GM21825 (cell line): Measurements from ENCODE around the gene DSEL.

Experiments used
- ATAC-seq: cut with Tn5 transposase; IDR thresholded peaks from one replicate; pipeline ENCODE4 v1.9.1; 2021; ENCODE audit warnings: mild to moderate bottlenecking, moderate library complexity; ENCODE audit not compliant: unreplicated experiment

The DSEL gene

DNA sequence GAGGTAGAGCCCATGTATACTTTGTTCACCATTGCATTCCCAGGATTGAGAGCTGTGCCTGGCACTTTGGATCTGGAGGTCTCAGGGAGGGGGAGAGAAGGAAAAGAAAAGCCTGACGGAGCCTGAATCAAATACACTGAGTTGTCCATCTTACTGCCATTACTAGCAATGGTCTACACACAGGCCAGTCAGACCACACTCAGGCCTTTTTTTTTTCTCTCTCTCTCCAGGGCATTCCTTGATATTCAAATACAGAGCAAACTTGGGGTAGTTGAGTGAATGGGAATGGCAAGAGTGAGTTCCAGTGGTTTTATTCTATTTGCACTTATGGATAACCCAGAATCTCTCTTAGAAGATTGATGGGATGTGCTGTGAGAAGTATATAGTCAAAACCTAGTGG, 11.8 kb downstream of the DSEL start:
- ATAC-seq: no peak

DNA sequence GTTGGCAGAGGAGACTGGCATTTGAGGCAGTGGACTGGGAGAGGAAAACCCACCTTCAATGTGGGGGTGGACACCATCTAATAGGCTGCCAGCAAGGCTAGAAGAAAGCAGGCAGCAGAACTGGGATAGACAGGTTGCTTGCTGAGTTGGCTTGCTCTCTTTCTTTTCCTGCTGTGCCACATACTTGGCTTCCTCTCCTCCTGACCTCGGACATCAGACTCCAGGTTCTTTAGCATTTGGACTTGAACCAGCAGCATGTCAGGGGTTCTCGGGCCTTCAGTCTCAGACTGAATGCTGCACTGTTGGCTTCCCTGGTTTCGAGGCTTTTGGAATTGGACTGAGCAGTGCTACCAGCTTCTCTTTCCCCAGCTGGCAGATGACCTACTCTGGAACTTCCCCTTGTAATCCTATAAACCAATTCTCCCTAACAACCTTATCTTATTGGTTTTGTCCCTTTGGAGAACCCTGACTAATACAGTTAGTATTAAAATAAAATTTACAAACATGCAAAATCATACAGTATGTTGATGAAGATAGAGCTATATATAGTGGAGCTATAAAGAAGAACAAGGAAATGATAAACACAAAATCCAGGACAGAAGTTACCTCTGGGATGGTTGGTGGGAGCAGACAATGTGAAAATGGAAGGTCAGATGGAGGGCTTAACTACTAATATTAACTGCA, 15.9 kb downstream of the DSEL start:
- no peak for ATAC-seq

DNA sequence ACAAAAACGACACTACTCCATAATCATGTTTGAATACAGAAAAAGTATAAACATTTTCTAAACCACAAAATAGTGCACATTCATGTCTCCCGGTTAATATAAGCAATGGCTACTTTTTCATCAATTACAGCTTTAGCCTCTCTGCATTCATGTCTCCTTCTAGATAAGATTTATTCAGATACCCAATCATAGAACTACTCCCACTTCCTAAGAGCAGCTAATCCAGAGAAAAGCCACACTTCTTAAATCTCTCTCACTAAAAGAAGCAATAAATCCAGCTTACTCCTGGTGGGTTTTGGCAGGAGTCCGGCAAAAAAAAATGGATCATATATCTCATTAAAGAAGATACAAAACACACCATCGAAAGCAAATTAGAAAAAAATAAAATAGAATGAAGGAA, 20.1 kb downstream of the DSEL start:
- no peak for ATAC-seq

DNA sequence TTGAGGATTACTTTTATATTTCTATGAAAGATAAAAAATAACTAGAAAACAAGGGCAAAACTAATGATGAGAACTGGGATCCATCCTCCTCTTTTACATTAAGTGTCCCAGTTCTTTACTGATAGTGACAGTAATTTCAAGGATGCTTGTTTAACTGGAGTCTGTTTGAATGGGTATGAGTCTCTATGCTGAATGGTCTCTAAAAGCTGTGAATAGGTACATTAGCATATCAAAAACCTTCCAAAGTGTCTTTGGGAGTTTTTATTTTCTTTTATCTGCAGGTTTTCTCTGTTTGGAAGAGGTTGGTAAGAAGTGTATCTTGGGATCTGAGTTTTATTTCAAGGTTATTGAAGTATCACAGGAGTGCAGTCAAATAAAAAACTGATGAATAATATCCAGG, 30.0 kb downstream of the DSEL start:
- no peak for ATAC-seq

DNA sequence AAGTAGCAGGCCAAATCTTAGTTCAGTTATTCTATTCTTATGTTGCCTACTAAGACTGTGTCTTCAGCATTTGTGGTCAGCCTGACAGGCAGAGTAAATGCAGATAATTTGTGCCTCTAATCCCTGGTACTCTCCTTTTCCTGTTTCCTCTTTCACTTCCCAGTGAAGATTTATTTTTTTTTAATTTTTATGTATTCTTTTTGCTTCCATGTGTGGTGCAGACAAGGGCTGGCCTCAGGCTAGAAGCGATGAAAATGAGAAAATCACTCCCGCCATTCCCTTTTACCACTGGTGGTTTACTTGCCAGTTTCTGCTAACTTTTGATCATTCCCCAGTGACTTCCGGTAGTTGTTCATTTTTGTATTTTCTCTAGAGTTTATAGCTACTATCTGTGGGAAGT, 30.9 kb downstream of the DSEL start:
- ATAC-seq: no peak

DNA sequence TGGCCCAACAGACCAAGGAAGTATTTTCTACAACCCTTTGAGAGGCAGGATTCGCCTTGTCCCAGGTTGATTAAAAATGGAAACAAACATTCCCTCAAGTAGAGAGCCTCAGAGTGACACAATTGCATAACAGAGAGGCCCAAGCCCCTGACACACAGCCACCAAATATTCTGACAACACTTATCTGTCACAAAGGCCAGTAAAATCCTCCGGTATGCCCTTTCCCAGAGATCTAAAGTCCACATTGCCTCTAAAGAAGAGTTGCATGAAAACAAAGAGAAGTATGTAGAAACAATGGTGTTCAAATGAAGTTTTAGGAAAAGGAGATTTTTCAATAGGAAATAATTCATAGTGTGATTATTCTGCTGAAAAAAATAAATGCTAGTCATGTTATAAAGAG, 32.1 kb downstream of the DSEL start:
- no peak for ATAC-seq

DNA sequence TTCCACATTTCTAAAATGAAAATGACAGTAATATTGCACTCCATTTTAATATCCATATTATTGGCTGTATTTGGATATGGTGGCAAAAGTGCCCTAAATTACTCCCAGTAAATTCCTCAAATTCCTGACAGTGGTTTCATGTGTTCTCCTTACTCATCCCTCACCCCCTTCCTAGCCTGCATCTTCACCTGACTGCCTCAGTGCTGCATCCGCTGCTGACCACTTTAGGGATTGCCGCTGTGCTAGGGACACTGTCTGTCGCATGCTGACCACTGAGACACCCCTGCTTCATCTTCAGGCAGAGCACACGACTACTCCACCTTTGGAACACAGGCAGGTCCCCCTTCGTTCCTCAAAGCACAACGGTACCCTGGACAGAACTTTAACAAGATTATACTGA, 32.6 kb downstream of the DSEL start:
- ATAC-seq: no peak

DNA sequence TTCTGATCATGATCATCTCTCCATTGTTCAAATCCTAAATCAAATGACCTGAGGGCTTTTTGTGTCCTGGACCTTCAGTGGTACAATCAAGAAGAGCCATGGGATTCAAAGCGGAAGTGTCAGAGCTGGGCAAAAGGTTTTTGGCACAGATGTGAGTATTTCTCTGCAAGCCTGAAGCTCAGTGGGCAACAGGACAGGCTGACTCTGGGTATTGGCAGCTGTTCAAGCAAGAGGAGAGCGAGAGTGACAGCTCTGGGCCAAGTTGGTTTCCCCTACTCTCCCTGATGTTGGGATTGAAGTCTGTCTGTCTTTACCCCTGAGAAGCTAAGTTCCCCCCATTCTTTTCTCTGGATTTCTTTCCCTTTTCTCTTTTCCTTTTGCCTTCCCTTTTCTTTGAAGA, 33.3 kb downstream of the DSEL start:
- no peak for ATAC-seq

DNA sequence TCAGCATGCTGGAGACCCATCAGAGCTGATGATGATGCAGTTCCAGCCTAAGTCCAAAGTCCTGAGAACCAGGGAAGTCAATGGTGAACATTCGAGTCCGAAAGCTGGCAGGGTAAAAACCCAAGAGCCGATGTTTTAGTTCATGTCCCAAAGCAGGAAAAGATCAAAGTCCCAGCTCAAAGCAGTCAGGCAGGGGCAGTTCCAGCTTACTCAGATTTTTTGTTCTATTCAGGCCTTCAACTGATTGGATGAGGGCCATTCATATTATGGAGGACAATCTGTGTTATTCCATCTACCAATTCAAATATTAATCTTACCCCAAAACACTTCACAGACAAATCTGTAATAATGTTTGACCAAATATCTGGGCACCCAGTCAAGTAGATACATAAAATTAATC, 38.3 kb downstream of the DSEL start:
- no peak for ATAC-seq

DNA sequence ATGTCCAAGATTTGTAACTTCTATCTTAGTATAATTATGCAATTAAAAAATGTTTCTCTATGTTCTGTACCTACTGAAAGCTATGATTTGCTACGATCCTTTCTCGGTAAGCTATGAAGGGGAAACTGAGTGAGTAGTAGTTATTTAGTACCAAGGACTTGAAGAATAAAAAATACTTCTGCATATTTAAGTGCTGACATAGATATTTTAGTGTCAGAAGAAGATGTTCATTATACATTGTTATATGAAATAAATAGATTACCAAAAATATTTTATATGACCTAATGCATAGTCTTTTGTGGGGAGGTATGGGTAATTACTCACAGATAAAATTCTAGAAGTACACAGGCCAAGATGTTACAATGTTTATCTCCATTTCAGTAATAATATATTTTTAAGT, 39.0 kb downstream of the DSEL start:
- no peak for ATAC-seq

DNA sequence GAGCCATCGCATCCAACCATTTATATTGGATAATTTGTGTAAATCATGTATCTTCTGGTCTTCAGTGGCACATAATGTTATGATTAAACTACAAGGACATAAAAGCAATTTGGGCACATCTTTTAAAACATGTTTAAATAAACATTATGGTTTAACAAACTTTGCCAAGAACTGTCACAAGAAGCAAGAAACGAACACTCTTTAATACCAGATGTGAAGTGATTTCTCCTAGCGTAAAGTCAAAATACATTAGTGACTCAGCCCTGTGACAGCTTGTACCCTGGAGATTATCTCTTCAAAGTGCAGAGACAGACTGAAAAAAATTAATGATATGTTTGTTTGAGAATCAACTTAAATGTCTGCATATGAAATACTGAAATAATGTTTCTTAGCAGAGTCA, 39.9 kb downstream of the DSEL start:
- ATAC-seq: no peak

DNA sequence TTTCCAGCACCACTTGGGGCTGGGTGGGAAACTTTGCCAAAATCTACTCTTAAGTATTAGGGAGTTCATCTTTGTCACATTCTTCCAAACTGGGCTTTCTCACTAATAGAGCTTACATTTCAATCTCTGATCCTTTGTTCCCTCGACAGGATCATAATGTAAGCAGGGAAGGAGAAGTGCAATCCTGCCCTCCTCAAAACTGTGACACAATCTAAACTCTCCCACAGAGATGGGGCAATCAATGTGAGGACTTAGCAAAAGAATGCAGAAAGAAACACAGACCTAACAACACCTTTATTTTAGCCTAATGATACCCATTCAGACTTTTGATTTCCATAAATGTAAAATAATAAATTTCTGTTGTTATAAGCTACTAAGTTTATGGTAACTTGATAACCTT, 40.8 kb downstream of the DSEL start:
- ATAC-seq: no peak

DNA sequence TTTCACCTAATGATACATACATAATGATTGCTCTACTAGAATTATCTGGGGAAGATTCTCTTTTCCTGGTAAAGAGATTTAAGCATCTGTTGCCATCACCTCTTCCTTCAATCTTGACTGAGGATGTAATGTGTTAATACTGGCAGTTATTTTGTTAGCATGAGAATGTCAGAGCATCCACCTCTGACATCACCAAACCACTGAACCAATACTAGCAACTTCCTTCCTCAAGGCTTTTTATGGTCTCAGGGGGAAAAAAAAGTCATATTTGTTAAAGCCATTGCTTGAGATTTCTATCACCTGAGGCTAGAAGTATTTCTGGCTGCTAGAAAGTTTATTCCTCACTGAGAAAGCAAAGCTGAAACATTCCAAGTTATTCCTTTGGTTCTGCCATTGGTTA, 48.5 kb downstream of the DSEL start:
- ATAC-seq: no peak

DNA sequence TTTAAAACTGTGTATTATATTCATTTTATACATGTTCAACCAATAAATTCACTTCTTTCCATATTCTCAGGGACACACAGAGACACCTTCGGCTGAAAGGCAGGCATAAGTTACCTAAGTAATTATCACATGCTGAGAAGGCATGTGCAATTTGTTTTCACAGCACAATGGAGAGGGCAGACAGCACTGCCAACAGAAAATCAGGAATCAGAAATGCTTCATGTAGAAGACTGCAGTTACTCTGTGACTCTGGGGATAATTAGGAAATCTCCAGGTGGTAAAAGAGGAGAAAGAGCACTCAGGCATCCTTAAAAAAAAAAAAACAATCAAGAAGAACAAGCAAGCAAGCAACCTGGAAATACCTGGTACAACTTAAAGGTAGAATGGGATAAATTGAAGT, 49.3 kb downstream of the DSEL start:
- ATAC-seq: no peak

DNA sequence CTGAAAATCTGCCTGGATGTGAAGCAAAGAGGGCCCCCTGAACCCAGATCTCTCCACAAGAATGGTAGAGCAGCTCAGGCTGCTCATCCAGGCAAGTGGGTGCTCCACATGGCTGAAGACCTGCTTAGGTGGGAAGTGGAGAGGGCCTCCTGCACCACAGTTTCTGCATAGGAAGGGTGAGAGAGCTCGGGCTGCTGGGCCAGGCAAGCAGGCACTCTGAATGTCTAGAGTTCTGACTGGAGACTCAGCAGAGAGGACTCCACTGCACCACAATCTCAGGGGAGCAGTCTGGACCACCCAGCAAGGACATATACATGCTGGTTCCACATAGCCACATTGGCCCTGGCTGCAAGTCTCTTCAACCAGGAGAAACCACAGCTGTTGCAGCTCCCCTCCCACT, 52.0 kb downstream of the DSEL start:
- no peak for ATAC-seq

DNA sequence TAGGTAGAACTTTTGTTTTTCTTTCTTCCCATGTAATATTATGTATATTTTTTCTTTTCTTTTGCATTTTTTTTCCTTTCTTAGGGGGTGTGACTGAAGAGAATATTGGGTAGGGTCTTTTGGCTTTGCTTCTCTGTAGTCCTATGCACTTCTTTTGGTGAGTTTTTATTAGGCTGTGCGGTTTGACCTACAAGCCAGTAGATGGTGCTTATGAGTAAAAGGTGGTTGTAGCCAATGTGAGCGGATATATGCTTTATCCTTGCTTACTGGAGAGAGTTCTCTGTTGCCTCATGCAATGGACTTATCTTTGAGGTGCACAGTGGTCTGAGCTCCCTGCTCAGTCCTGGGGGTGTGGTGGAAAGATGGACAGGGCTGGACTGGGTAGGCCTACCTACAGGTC, 52.7 kb downstream of the DSEL start:
- ATAC-seq: no peak

DNA sequence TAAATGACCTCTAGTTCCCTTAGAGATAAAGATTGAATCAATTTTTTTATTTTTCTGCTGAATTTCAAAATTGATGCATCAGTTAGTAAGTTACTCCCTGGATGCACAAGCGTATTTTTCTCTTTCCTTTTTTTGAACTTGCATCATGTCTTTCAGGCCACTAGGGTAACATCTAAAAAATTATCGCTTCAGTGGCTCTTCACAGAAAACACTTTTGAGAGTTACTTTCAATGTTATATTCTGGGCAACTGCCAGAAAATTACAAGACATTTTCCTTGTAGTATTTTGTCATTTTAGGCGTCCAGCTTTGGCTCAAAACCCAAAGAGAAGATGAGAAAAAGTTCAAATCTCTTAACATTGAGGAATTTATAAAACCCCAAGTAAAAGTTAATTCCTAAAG, 59.8 kb downstream of the DSEL start:
- ATAC-seq: no peak
